Kidney (tissue), 14 donors: ENCODE results near the gene TGFBR2. TPM values are rescaled to one million over a fixed set of nuclear protein-coding genes. Genes with fewer than 3 reads are reported as not detected.

Source experiments
- DNase-seq, 5 donors: peaks; one replicate each; pipeline ENCODE4 v3.0.0-alpha.2; 2013 to 2020
- FAIRE-seq: peaks from 2 replicates; lab custom pipeline; 2012; peaks lifted over from hg19 to GRCh38; lab: Jason Lieb, UNC
- H3K27ac ChIP-seq, 2 donors: one replicate each; pipeline ENCODE4 v1.7.0; 2013; ENCODE audit warnings: low read depth in 2 of 2, low read length in 2 of 2, inconsistent platforms in 1 of 2
- H3K27me3 ChIP-seq: one replicate; pipeline ENCODE4 v1.7.1; 2013; ENCODE audit warnings: low read length, inconsistent platforms; ENCODE audit not compliant: control insufficient read depth, insufficient read depth
- H3K36me3 ChIP-seq, 3 donors: one replicate each; pipeline versions ENCODE4 v1.7.0 to v1.7.1; 2013; ENCODE audit warnings: low read length in 3 of 3, control low read depth in 1 of 3, inconsistent platforms in 1 of 3; ENCODE audit not compliant: insufficient read depth in 3 of 3, control insufficient read depth in 2 of 3
- H3K4me1 ChIP-seq, 3 donors: one replicate each; pipeline versions ENCODE4 v1.7.0 to v1.7.1; 2013; ENCODE audit warnings: low read length in 3 of 3, inconsistent platforms in 1 of 3, low read depth in 1 of 3; ENCODE audit not compliant: control insufficient read depth in 2 of 3, insufficient read depth in 2 of 3
- H3K4me3 ChIP-seq, 3 donors: one replicate each; pipeline versions ENCODE4 v1.7.0 to v1.8.1; 2013; ENCODE audit warnings: low read length in 3 of 3, control low read depth in 1 of 3, inconsistent platforms in 1 of 3
- H3K9ac ChIP-seq, 3 donors: one replicate each; pipeline versions ENCODE4 v1.7.0 to v1.7.1; 2013; ENCODE audit warnings: low read length in 3 of 3, control low read depth in 1 of 3, inconsistent platforms in 1 of 3
- H3K9me3 ChIP-seq, 3 donors: one replicate each; pipeline versions ENCODE4 v1.7.0 to v1.7.1; 2013; ENCODE audit warnings: low read length in 3 of 3, control low read depth in 1 of 3, inconsistent platforms in 1 of 3; ENCODE audit not compliant: control insufficient read depth in 2 of 3, insufficient read depth in 1 of 3
- intact Hi-C: fragments of 100-400 bp; cut with DNase I; formaldehyde crosslinking; loops from one replicate; pipeline ENCODE4 v1.11.1; 2022
- polyA plus RNA-seq: library from polyadenylated mRNA; stranded (reverse); fragments of 350-450 nt; fragmentation: Illumina TruSeq; extraction: RNeasy Lipid Tissue Mini Kit (QIAGEN cat#74804); gene quantifications from one replicate; pipeline ENCODE4 v1.2.3, GENCODE V29; 2014; ENCODE audit warnings: low read depth, low replicate concordance; ENCODE audit not compliant: insufficient read depth
- total RNA-seq: library from RNA; stranded (reverse); fragmentation: NEBNext Ultra II Directional; extraction: Animal tissue kit (Norgen Biotek cat#: 25700); gene quantifications from one replicate; pipeline ENCODE4 v1.2.1, GENCODE V29; 2021
- TF ChIP-seq, protein P1 (sequence below): IDR thresholded peaks from 3 replicates; pipeline ENCODE4 v1.5.1; 2012; ENCODE audit warnings: mild to moderate bottlenecking, moderate library complexity, borderline replicate concordance; ENCODE audit not compliant: insufficient read depth; ENCODE audit errors: extremely low read depth
- donor health status: control.
- donor health status: control.
- donor health status: control.
- donor health status: control.
- donor health status: control.
- donor health status: DM: yes; HTN: yes; CAD: no.
- donor health status: Normal renal cell carcinoma (clear cell type).

The TGFBR2 gene
- total and polyA plus RNA-seq, 2 donors from 2014 or later: 81.8 to 243 TPM

DNA sequence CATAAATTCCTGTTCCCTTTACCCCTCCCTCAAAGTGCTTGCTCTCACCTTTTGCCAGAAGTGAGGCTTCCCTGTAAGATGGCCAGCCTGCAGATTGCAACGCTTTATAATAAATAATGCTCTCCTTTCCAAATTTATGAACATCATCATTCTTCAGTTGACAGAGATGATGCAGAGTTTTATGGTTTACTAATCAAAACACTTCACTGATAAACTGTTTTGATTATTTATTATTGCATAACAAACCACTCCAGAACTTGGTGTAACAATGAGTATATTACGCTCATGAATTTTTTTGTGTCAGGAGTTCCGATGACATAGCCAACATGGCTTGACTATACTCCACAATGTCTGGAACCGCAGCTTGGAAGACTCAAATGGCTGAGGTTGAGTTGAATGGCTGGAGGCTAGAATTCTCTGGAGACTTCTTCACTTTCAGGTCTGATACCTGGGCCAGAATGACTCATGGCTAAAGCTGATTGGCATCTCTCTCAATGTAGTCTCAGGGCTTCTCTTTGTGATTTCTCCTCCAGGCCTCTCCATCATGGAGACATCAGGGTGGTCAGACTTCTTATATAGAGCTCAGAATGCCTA, 27.3 kb upstream of the TGFBR2 start:
- no peak overlapping the region for H3K9ac ChIP-seq
- H3K27me3 ChIP-seq: no peaks in the 10 kb centered on the region
- peaks cover 0 to 24% (median 4%) of the 10 kb centered on the region in 3 donors for H3K4me1 ChIP-seq
- peak overlapping the region in 1 of 3 donors; percentile 21 for H3K4me3 ChIP-seq
- intact Hi-C loops: no loop called here
- peak overlapping the region; percentile 15 to 64 for H3K27ac ChIP-seq
- TF ChIP-seq, protein P1, sequence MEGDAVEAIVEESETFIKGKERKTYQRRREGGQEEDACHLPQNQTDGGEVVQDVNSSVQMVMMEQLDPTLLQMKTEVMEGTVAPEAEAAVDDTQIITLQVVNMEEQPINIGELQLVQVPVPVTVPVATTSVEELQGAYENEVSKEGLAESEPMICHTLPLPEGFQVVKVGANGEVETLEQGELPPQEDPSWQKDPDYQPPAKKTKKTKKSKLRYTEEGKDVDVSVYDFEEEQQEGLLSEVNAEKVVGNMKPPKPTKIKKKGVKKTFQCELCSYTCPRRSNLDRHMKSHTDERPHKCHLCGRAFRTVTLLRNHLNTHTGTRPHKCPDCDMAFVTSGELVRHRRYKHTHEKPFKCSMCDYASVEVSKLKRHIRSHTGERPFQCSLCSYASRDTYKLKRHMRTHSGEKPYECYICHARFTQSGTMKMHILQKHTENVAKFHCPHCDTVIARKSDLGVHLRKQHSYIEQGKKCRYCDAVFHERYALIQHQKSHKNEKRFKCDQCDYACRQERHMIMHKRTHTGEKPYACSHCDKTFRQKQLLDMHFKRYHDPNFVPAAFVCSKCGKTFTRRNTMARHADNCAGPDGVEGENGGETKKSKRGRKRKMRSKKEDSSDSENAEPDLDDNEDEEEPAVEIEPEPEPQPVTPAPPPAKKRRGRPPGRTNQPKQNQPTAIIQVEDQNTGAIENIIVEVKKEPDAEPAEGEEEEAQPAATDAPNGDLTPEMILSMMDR: no peak
- H3K36me3 ChIP-seq: no peaks in the 10 kb centered on the region
- H3K9me3 ChIP-seq: no peaks in the 10 kb centered on the region
- DNase-seq: peak in 1 of 5 donors; percentile 15
- FAIRE-seq: no peak

DNA sequence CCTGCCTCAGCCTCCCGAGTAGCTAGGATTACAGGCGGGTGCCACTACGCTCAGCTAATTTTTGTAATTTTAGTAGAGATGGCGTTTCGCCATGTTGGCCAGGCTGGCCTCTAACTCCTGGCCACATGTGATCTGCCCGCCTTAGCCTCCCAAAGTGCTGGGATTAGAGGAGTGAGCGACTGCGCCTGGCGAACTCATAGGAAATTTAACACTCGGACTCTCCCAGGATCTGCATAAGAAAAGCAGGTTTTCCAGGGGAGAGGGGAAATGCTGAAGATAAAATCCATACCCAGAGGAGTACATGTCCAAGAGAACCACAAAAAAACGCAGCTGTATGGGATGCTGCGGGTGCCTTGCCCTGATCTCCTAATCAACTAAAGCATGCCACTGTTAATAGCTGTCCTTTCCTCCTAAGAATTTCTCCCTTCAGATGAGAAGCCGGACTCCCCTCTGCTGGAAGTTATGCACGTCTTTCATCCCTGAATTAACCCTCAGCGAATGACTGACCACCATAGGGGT, 25.3 kb upstream of the TGFBR2 start:
- TF ChIP-seq, protein P1: no peak
- Histone ChIP-seq H3K9ac (no peak overlapping the region), H3K36me3 (no peaks in the 10 kb centered on the region), H3K27ac (no peak overlapping the region), H3K4me3 (no peak overlapping the region), H3K9me3 (no peaks in the 10 kb centered on the region), H3K4me1 (peaks cover 0 to 24% (median 4%) of the 10 kb centered on the region in 3 donors), H3K27me3 (no peaks in the 10 kb centered on the region)
- FAIRE-seq: no peak
- no peak for DNase-seq
- intact Hi-C loops: no loop called here

DNA sequence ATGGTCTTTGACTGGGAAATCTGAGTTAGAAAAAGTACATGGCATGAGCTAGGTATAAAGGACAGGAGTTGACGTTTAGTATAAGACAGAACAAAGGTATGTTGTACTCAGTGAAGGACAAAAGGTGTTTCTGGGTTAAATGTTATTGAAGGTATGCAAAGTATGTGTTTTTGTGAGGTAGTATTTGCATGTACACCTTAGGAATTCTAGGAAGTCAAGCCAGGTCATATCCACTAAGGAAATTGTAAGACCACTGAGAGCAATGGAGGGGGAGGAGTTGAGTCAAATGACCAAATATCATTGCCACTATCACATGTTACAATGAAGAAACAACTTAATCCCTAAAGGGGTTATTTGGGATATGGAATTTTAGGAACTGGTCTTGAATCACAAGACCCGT, 24.4 kb upstream of the TGFBR2 start:
- H3K4me1 ChIP-seq: peaks cover 0 to 24% (median 4%) of the 10 kb centered on the region in 3 donors
- no peaks in the 10 kb centered on the region for H3K27me3 ChIP-seq
- TF ChIP-seq, protein P1: no peak
- no peak for FAIRE-seq
- peak overlapping the region in 1 of 2 donors; percentile 16 for H3K27ac ChIP-seq
- H3K9me3 ChIP-seq: no peaks in the 10 kb centered on the region
- intact Hi-C loops: no loop called here
- H3K9ac ChIP-seq: no peak overlapping the region
- H3K36me3 ChIP-seq: no peaks in the 10 kb centered on the region
- no peak overlapping the region for H3K4me3 ChIP-seq
- DNase-seq: no peak

DNA sequence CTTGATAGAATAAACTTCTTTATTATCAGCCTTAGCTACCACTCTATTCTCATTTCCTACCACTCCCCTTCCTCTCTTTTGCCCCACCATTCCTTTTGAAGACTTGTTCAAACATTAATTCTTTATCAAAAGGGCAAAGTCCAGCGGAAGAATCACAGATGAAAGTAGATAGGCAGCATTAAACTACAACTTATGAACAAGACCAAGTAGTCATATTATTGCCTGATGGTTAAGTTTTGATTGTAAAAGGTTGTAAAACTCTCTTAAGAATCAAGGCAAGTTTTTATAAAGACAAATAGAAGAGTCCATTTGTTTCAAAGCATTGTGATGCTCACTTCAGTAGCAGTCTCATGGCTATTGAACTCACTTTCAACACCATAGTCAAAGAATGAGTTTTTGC, 22.4 kb upstream of the TGFBR2 start:
- FAIRE-seq: no peak
- Histone ChIP-seq H3K9ac (no peak overlapping the region), H3K4me3 (no peak overlapping the region), H3K36me3 (no peaks in the 10 kb centered on the region), H3K4me1 (peaks cover 0 to 9% (median 0%) of the 10 kb centered on the region in 3 donors), H3K27me3 (no peaks in the 10 kb centered on the region), H3K27ac (no peak overlapping the region), H3K9me3 (no peaks in the 10 kb centered on the region)
- intact Hi-C loops: no loop called here
- DNase-seq: no peak
- TF ChIP-seq, protein P1: no peak
